ENCODE data around the gene ELAPOR1.
A peak's percentile ranks its signal among the peaks of the same experiment; 100 is the strongest.

The ELAPOR1 gene

DNA sequence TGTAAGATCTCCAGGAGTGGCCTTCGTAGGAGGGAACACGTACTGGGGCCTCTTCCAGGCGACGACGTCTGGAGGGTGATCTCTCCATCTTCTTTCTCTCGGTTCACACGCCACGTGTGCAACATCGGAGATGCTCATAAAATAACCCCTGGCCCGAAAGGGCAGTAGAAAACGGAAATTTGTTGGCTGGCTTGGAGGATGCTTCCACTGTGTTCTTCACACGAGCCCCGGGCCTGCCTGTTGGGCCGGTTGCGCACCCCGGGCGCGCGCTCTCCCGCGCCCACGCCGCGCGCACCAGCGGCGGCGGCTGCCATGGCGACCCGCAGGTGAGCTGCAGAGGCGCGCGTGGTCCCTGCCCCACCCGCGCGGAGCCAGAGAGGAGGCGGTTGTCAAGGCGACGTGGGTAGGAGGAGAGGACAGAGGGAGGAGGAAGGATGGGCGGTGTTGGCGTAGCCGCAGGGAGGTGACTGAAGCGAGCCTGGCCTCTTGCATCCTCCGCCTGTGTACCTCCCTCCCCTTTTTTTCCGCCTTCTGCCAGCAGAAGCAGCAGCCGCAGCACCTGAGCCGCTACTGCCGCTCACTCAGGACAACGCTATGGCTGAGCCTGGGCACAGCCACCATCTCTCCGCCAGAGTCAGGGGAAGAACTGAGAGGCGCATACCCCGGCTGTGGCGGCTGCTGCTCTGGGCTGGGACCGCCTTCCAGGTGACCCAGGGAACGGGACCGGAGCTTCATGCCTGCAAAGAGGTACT is at the start of gene ELAPOR1:
Gene ELAPOR1 (plus strand): TSS at position 526 of the 752 bp plus-strand sequence. CDS start 69 bp downstream, at position 595.
- no peak for DNase-seq

GRCh38 chr1:109065137-109065536 is 48.8 kb upstream of the ELAPOR1 start:
- no peak for DNase-seq

DNA sequence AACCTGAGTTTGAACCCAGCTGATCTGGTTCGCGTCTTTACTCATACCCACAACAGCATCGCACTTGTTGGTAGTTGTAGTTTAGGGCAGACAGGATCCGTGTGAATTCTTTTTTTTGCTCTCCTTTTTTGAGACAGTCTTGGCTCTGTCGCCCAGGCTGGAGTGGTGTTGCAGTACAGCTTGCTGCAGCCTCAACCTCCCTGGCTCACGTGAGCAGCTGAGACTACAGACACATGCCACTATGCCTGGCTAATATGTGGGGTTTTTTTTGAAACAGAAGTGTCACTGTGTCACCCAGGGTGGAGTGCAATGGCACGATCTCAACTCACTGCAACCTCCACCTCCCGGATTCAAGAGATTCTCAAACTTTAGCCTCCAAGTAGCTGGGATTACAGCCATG is 46.0 kb upstream of the ELAPOR1 start:
- DNase-seq, result no peak

DNA sequence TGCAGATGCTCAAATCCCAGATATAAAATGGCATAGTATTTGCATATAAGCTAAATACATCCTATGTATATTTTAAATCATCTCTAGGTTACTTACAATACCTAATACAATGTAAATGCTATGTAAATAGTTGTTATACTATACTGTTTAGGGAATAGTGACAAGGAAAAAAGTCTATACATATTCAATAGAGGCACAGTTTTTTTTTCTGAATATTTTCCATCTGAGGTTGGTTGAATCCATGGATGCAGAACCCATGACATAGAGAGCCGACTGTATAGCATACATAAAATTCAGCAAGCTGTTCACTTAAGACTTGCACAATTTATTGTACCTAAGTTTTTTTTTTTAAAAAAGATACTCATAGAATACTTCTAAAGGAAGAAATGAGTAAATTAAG is 44.6 kb upstream of the ELAPOR1 start:
- no peak for DNase-seq

DNA sequence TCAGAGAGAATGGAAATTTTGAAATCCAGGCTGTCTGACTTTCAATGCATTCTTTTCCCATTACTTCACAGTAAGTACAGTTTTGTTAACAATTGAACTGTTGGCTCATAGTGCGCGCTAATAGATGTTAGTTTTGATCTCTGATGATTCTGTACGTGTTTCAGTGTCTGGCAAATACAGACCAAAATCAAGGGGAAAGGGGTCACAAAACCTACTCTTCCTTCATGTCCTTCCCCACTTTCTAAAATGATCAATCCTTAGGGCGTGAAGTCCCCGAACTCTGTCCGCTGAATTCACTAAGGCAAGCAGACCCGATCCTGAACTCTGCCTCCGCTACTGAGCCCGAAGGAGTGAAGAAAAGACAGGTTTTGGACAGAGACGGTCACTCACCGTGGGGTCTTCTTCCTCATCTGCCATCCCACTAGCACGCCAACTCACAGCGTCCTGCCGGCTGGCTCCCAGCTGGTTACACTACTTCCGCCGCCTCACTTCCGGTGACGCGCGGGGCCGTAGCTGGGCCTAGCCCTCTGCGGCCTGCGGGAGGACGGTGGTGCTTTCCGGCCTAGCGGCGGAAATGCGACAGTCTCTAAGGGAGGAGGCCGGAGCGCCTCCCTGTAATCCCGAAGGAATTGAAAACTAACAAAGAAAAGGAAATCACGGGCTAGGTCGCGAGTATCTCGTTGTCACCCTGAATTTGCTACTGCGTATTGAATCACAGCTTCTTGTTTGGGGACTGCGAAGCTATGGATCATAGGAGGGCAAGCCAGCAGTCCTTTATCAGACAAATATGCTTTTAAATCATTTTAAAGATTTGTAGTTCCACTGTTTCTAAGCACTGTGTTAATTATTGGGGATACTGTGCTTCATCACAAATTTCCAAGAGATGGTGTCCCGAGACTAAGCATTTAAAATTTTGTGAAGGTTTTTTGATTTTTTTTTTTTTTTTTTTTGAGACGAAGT is 38.1 kb upstream of the ELAPOR1 start, which contains the start of gene TAF13:
Gene TAF13 (minus strand): TSS at position 473 of the 960 bp plus-strand sequence. CDS start 56 bp downstream, at position 417.
- peak; percentile 98 for DNase-seq

DNA sequence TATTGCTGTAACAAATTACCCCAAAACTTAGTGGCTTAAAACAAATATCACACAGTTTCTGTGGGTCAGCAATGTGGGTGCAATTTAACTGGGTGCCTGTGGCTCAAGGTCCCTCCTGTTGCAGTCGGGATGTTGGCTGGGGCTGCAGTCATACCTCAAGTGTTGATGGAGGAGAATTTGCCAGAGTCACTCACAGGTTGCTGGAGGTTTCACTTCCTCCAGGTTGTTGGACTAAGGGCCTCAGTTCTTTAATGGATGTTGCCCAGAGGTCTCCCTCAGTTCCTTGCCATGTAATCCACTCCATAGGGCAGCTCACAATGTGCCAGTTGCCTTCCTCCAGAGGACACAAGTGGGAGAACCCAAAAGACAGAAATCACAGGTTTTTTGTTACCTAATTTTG is 35.6 kb upstream of the ELAPOR1 start:
- DNase-seq, result no peak

GRCh38 chr1:109079240-109079622 is 34.7 kb upstream of the ELAPOR1 start:
- no peak for DNase-seq

- no peak for DNase-seq
Observed at GRCh38 chr1:109080441-109081082, 33.4 kb upstream of the ELAPOR1 start.

GRCh38 chr1:109083501-109083900 is 30.4 kb upstream of the ELAPOR1 start:
- no peak for DNase-seq

DNA sequence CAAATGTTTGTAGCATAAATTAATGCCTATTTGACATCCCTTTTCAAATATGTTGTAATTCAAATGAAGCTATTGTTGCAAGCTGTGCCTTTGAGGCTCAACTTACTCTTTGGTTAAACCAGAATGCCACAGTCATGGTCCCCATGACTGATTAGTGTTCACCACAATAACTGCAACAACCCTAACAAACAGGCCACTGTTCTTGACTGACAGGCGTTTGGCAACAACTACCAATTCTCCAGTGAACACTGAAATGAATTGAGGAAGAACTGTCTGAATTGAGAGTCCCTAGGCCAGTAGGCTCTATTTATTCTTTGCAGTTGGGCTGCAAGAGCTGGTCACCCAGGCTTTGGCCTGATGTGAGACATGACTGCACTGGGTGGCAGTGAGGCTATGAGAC is 30.0 kb upstream of the ELAPOR1 start:
- no peak for DNase-seq

DNA sequence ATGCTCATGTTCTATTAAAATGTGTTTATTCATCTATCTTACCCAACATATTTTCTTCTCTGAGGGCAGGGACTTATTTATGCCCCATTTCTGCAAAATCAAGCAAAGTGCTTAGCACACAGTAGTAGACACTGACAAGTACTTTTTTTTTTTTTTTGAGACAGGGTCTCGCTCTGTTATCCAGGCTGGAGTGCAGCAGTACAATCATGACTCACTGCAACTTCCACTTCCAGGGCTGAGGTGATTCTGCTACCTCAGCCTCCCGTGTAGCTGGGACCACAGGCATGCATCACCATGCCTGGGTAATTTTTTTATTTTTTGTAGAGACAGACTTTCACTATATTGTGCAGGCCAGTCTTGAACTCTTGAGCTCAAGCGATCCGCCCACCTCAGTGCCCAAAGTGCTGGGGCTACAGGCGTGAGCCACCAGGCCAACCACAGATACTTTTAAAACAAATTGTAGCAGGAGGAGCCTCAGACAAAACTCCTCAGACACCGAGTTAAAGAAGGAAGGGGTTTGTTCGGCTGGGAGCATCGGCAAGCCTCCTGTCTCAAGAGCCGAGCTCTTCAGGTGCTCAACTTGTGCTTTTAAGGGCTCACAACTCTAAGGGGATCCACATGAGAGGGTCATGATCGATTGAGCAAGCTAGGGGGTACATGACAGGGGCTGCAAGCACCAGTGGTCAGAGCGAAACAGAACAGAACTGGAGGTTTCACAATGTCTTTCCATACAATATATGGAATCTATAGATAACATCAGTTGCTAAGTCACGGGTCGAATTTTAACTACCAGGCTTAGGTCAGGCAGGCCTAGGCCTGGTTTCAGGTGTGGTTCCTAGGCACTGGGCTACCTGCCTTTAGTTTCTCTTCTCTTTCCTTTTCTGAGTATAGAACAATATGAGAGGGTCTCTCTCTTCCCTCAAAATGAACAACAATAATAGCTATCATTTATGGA is 29.1 kb upstream of the ELAPOR1 start:
- peak; percentile 61 for DNase-seq

DNA sequence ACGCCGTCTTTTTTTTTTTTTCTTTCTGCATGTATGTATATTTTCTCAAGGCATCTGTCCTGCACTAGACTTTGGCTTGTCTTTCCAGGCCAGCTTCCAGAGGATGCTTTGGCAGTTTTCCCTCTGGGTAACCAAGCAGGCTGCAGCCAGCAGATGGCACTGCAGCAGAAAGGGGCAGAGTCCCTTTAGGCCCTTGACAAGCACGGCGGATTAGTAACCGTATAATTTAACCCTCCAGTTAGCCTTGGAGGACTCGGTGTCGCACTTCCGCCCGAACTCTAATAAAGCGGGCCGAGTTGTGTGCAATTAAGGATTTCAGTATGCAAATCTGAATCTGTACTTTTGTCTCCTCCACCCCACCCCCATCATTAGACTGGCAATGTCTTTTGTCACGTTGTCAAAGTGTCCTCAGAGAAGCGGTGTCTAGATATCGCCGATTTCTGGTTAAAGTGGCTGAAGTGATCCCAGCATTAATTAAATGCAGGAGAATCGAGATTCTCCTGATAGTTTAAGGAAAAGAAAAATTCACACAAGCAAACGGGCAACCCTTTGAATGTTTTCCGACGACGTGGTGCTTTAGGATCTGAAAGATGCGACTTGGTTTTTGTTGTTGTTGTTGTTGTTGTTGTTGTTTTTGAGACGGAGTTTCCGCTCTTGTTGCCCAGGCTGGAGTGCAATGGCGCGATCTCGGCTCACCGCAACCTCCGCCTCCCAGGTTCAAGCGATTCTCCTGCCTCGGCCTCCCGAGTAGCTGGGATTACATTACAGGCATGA is 24.5 kb upstream of the ELAPOR1 start:
- no peak for DNase-seq

DNA sequence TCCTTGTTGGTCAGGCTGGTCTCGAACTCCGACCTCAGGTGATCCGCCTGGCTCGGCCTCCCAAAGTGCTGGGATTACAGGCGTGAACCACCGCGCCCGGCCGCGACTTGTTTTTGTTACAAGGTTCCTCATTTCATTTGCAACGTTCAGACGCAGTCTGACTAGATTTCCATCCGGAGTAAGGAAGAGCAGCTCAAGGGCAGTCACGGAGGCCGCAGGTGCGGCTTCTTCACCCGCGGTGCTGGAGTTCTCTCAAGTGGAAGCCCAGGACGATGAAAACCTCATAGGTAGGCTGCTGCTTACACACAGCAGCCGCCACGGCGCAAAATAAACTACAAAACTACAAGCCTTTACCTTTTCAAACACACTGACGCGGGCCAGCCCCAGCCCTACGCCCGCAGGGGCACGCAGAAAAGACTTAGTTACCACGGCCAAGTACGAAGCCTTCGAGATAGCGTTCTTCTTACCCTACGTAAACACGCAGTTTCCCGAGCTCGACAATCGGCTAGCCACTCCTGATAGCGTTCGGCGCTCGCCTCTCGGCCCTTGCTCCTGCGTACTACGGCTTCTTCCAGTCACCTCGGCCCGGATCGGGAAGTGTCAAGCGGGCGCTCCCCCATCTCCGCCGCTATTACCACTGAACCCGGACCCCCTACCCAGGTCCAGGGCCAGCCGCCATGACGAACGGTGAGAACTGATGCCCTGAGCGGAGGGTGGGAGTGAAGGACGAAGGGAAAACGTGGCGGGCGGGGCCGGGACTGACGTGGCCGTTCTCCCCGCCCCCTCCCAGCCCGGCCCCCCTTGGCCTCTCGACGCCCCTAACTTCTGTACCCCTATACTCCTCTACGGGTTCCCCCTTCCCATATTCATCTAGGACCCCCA is 23.5 kb upstream of the ELAPOR1 start, which contains the start of gene TMEM167B:
Gene TMEM167B (plus strand): TSS at position 569 of the 882 bp plus-strand sequence. CDS start 109 bp downstream, at position 678.
- peak; percentile 95 for DNase-seq

- DNase-seq, result peak; percentile 37
Observed at GRCh38 chr1:109091078-109091838, 22.7 kb upstream of the ELAPOR1 start.

GRCh38 chr1:109091839-109092193 is 22.1 kb upstream of the ELAPOR1 start:
- no peak for DNase-seq

- no peak for DNase-seq
Observed at GRCh38 chr1:109094377-109094803, 19.5 kb upstream of the ELAPOR1 start.

DNA sequence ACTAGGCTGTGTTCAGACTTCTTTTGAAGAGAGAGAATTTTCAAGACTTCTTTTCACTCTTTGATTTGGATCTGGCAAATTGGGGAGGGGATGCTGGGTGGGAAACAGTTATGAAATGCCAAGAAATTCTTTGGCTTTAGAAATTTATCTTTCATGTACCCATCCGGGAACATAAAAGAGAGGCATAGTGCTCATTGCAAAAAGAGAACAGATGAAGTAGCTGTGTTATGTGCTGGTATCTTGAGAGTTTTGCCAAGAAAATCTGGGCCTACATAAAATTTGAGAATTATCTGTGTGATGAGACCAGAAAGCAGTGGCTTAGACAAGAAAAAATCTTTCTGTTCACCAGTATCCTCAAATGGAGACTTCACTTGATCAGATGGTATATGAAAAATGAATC is 19.0 kb upstream of the ELAPOR1 start:
- DNase-seq, result no peak

DNA sequence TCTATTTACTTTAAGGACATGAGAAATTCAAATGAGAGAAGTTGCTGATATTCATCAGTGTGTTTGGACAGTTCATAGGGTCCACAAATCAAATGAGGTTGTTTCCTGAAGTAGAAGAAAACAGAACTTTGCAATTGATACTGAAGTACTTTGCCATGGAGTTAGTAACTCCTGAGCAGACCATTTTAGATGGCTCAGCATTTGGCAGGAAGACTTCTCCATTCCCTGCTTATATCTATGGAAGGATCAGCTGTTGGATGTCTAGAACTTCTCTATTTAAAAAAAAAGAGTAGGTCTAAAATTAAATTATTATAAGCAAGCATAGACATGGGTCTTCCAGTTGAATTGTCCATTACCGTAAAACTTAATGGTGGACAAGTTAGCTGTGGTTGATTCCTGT is 18.3 kb upstream of the ELAPOR1 start:
- no peak for DNase-seq

DNA sequence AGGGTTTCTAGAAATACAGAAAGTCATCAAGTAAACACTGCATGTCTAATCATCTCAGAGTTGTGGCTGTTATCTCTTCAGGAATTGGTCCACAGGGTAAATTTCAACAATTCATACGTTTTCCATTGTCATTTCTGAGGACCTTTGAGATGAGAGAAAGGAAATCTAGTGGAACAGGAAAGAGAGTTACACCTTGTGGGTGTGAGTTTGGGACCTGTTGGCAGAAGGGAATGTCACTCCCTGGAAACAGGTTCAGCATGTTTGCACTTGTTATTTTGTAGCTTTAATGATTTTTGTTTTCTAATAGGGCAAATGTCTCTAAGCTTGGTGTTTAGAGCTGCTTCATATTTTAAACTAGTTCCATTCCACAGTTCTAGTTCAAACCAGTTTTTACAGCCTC is 17.8 kb upstream of the ELAPOR1 start:
- no peak for DNase-seq
